ENCODE measurements around the gene OR2L2. TPM values are rescaled to one million over a fixed set of nuclear protein-coding genes. Genes with fewer than 3 reads are reported as not detected.

Gene OR2L2
- total RNA-seq, 4 donors from 2014 or later: 0.60 TPM; not detected in 3

DNA sequence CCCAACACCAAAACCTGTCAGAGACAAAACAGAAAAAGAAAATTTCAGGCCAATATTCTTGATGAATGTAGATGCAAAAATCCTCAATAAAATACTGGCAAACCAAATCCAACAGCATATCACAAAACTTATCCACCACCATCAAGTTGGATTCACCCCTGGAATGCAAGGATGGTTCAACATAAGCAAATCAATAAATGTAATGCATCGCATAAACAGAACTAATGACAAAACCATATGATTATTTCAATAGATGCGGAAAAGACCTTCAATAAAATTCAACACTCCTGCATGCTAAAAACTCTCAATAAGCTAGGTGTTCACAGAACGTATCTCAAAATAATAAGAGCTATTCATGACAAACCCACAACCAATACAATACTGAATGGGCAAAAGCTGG lies 20.2 kb upstream of the OR2L2 start:
- no peak for DNase-seq (ENCODE audit: low spot score in 2 of 2)
- Histone ChIP-seq H3K4me3 (no peak overlapping the region), H3K27me3 (no peaks in the 10 kb centered on the region), H3K4me1 (no peaks in the 10 kb centered on the region), H3K9me3 (peaks cover 0 to 37% (median 8%) of the 10 kb centered on the region in 4 donors), H3K27ac (no peak overlapping the region), H3K36me3 (no peaks in the 10 kb centered on the region)
- 81 to 85% methylated on average over 3 of the region's 3 CpGs for WGBS, 2 donors
- TF ChIP-seq POLR2A (IDR thresholded peaks at IDR 0.05): no peak
- no peak for TF ChIP-seq EP300 (IDR thresholded peaks at IDR 0.05)
- TF ChIP-seq, protein P1, sequence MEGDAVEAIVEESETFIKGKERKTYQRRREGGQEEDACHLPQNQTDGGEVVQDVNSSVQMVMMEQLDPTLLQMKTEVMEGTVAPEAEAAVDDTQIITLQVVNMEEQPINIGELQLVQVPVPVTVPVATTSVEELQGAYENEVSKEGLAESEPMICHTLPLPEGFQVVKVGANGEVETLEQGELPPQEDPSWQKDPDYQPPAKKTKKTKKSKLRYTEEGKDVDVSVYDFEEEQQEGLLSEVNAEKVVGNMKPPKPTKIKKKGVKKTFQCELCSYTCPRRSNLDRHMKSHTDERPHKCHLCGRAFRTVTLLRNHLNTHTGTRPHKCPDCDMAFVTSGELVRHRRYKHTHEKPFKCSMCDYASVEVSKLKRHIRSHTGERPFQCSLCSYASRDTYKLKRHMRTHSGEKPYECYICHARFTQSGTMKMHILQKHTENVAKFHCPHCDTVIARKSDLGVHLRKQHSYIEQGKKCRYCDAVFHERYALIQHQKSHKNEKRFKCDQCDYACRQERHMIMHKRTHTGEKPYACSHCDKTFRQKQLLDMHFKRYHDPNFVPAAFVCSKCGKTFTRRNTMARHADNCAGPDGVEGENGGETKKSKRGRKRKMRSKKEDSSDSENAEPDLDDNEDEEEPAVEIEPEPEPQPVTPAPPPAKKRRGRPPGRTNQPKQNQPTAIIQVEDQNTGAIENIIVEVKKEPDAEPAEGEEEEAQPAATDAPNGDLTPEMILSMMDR (IDR thresholded peaks at IDR 0.05): no peak

DNA sequence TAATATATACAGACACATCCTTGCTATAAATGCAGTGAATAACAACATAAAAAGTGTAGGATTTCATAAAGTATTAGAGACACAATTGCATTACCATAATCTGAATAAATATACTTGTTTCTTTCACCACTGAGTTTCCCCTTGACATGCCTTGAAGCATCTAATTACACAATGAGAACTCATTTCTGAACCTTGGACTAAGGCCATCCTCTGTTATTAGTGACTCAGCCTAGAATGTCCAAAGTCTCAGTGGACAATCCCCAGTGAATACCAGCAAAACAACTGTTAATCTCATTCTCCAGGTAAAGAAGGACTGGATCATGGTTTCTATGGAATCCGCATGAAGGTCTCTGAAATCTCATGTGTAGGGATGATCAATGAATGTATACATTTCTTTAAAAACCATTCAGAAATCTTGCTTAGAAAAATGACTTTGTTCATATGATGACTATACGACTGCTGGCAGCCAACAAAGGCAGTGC lies 16.6 kb upstream of the OR2L2 start, which contains the start of gene OR2L5:
OR2L5 (plus strand) TSS at position 432 of the 482 bp plus-strand sequence. CDS start 8,288 bp downstream, outside the sequence.
- H3K9me3 ChIP-seq: peaks cover 0 to 31% (median 6%) of the 10 kb centered on the region in 4 donors
- no peaks in the 10 kb centered on the region for H3K4me1 ChIP-seq
- H3K27ac ChIP-seq: no peak within 1 kb of the TSS
- WGBS, 2 donors: 93 to 94% methylated on average over 2 of the region's 2 CpGs
- H3K27me3 ChIP-seq: no peaks in the 10 kb centered on the region
- TF ChIP-seq, protein P1 (IDR thresholded peaks at IDR 0.05): no peak
- H3K36me3 ChIP-seq: no peaks in the 10 kb centered on the region
- DNase-seq (ENCODE audit: low spot score in 2 of 2): no peak
- no peak within 1 kb of the TSS for H3K4me3 ChIP-seq

DNA sequence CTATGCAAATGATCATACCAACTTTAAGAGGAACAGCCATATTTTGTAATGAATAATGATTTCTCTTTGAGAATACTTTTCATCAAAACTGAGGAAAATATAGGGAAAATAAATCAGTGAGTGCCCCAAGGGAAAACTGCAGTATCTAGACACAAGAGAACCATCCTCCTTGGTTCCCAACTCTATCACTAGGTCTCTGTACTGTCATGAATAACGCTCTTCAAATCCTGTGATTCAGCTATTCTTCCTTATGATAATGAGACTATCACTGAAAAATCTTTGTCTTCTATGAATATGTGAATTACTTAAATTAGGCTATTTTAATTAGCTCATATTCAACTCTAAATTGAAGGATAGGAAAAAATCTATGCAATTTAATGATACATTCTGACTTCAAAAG lies 14.1 kb upstream of the OR2L2 start:
- H3K36me3 ChIP-seq: no peaks in the 10 kb centered on the region
- no peak overlapping the region for H3K27ac ChIP-seq
- TF ChIP-seq EP300 (IDR thresholded peaks at IDR 0.05) (no peak), POLR2A (IDR thresholded peaks at IDR 0.05) (no peak)
- TF ChIP-seq, protein P1 (IDR thresholded peaks at IDR 0.05): no peak
- 78 to 88% methylated on average over 1 of the region's 1 CpG for WGBS, 2 donors
- no peaks in the 10 kb centered on the region for H3K27me3 ChIP-seq
- no peak overlapping the region for H3K4me3 ChIP-seq
- no peak for DNase-seq (ENCODE audit: low spot score in 2 of 2)
- H3K4me1 ChIP-seq: no peaks in the 10 kb centered on the region
- H3K9me3 ChIP-seq: peaks cover 0 to 9% (median under 1%) of the 10 kb centered on the region in 4 donors

DNA sequence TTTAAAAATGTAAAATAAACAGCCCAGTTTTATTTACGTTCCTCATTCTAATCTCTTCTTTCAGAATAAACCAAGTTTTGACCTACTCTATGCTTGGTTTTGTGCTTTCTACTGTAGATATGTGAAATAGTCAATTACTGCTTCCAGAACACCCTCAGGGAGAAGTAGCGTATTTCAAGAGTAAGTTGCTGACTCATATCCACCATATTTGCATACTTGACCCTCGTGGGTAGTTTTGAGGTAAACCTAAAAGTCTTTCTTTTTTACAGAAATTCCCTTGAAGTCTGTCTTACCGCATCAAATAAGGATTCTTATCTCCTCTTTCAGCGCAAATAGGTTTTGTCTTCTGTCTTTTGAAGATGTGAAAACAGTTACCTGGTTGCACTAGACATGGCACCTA lies 15.3 kb downstream of the OR2L2 start:
- no peaks in the 10 kb centered on the region for H3K4me1 ChIP-seq
- H3K27me3 ChIP-seq: no peaks in the 10 kb centered on the region
- H3K9me3 ChIP-seq: peaks cover 0 to under 1% (median 0%) of the 10 kb centered on the region in 4 donors
- no peak for DNase-seq (ENCODE audit: low spot score in 2 of 2)
- TF ChIP-seq, protein P1 (IDR thresholded peaks at IDR 0.05): no peak
- TF ChIP-seq POLR2A (IDR thresholded peaks at IDR 0.05) (no peak), EP300 (IDR thresholded peaks at IDR 0.05) (no peak)
- WGBS, 2 donors: 70 to 75% methylated on average over 5 of the region's 5 CpGs
- H3K36me3 ChIP-seq: no peaks in the 10 kb centered on the region
- no peak overlapping the region for H3K4me3 ChIP-seq
- no peak overlapping the region for H3K27ac ChIP-seq

DNA sequence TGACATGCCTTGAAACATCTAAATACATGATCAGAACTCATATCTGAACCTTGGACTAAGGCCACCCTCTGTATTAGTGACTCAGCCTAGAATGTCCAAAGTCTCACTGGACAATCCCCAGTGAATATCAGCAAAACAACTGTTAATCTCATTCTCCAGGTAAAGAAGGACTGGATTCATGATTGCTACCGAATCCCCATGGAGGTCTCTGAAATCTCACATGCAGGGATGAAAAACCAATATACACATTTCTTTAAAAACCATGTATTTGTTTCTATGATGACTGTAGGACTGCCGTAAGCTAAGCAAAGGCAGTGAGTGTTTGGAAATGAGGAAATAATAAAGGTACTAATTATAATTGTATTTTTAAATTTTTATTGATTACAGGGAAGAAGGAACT lies 16.7 kb downstream of the OR2L2 start, which contains the start of gene OR2L3:
OR2L3 (plus strand) TSS at position 301 of the 400 bp plus-strand sequence. CDS start 13,846 bp downstream, outside the sequence.
- TF ChIP-seq EP300 (IDR thresholded peaks at IDR 0.05): no peak
- no peak for TF ChIP-seq POLR2A (IDR thresholded peaks at IDR 0.05)
- TF ChIP-seq, protein P1 (IDR thresholded peaks at IDR 0.05): no peak
- Histone ChIP-seq H3K4me1 (no peaks in the 10 kb centered on the region), H3K27ac (no peak within 1 kb of the TSS), H3K36me3 (no peaks in the 10 kb centered on the region), H3K9me3 (no peaks in the 10 kb centered on the region), H3K27me3 (no peaks in the 10 kb centered on the region), H3K4me3 (no peak within 1 kb of the TSS)
- DNase-seq (ENCODE audit: low spot score in 2 of 2): no peak
- 75 to 78% methylated on average over 2 of the region's 2 CpGs for WGBS, 2 donors
